GM19238 (cell line): ENCODE results near the gene DPM2.

Source experiments
- DNase-seq: peaks from one replicate; pipeline ENCODE4 v3.0.0; 2011; ENCODE audit warnings: low spot score; ENCODE audit not compliant: insufficient read length

The DPM2 gene

DNA sequence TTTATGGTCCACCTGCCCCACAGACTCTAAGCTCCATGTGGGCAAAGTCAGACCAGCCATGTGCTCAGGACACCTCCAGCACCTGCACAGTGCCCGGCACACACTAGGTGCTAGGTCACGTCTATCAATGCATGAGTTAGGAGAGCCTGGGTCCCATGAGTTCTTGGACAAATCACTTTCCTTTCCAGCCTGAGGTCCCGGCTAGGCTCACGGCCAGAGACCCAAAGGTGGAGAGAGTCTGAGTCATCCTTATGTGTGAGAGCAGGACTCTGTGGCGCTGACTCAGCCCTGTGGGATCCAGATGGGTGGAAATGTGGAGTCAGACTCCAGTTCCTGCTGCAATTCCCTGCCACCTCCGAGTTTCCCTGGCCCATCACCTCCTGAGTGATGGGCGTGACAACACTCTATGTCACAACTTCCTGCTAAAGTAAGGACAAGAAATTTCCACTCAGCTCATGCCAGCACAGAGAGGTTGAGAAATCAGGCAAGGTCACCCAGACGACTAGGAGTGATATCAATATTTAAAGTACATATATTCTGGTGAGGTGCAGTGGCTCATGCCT is 18.3 kb downstream of the DPM2 start:
- no peak for DNase-seq

DNA sequence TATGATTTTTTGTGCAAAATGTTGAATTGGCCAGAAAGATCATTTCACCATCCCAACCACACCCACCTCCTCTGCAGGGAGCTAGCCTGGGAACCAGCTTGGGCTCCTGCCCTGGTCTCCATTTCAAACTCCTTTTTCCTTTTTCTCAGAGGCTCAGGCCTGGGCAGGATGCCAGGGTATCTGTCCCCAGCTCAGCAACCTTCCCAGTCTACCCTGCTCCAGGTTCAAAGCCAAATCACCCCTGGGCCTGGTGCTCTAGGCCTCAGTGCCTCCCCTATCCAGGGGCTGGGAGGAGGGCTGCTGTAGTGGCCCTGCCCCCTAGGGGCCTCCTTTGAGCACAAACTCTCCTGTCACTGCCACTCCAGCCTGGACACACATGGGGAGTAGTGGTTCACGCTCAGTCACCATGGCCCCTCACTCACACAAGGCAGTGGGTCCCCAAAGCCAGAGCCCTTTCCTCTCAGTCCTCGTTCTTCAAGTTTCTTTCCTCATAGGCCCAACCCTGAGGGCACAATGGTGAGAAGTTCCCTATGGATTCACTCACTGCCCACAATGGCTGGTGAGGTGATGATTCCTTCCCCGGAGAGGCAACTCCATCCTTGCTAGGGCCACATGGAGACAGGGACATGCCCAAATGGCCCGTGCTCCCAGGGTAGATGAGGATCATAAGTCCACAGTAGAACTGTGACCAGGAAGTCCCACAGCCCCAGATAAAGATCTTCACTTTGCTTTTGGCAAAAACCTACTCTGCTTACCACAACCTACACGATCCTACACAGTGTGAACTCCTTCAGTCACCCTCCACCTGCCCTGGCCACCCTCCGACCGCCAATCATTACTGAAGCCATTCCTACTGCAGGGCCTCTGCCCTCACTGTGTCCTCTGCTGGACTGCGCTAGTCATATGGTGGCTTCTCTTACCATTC is 19.2 kb downstream of the DPM2 start:
- no peak for DNase-seq

DNA sequence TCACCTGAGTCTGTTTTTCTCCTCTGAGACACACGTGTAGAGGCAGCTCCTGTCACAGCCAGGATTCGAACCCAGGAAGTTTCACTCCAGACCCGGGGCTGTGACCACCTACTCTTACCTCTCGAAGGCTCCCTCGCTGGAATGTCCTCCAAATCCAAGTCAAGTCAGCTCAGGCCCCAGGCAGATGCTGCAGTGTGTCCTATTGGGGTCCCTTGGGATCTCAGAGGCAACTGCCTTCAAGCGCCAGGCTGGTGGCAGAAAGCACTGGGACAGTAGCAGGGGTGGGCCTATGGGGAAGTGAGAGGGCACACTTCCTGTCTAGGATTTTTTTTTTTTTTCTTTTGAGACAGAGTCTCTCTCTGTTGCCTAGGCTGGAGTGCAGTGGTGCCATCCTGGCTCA is 20.1 kb downstream of the DPM2 start:
- DNase-seq = no peak

DNA sequence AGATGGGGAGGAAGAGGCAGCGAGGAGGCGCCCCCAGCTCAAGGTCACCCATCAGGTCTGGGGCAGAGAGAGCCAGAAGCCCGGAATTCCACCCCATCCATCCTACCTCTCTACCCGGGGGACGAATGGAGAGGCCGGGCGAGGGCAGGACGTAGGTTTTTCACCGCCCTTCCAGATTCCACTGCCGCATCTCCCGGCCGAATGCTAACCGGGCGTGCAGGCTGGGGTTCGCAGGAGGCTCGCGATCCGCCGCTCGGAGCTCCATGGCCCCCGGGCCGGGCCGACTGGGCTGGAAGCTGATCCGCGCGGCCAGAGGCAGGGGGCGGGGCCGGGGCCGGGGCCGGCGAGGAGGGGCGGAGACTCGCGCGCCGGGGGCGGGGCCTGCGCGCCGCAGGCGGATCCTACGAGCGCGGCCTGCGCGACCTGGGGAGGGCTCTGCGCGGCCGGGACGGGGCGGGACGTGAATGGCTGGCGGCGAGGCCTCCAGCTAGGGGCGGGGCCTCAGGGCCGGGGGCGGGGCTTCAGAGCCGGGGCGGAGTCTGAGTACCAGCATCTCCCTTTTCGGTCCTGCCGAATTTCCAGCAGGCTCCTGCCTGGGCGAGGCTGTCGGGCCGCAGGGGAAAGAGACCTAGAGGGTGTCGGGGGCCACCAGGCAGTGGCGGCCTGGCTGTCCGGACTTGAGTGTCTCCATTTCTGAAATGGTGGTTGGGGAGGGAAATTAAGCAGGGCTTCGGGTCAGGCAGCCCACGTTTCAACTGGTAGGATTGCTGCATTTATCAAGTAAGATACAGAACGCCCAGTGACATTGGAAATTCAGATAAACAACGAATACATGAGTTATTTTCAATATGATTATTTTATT is 20.7 kb downstream of the DPM2 start, which contains the start of gene ST6GALNAC4:
Gene ST6GALNAC4 (minus strand): TSS at position 322 of the 862 bp plus-strand sequence. CDS start 622 bp downstream, outside the sequence.
- peak; percentile 94 for DNase-seq

DNA sequence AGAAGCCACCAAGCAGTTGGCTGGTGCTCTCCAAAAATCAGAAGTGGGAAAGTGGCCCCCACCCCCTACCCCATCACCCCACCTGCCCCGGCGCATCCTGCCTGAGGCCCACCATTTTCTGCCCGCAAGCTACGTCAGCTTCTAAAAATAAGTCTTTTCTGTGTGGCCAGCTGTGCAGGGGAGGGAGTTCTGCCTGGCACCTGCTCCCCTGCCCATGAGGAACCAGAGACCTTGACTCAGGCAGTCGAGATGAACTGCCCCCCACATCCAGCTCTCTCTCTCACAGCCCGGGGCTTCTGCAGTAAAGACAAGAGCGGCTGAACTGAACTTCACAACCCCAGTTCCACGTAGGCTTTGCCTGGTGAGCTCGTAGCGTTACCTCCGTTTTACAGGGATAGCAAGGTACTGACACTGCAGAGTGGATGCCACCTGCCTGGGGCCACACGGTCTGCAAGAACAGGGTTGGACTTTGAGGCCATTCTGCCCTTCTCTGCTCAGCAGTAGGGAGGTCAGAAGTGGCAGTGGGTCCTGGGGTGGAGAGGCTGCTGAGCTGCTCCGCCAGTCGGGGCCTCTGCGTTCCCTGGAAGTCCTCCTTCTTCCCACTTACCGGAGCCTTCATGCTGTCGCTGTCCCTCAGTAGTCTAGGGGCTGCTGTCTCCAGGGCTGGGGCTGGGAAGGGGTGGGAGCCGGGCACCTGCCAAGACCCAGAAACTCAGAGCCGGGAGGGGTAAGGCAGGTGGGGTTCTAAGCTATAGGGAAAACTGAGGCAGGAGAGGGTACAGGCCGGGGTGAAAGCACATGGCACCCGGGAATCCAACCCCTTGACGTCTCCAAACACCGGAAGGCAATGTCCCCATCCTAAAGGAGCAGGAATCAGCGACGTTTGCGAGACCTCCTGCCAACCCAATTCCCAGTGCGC is 21.6 kb downstream of the DPM2 start:
- peak; percentile 64 for DNase-seq

DNA sequence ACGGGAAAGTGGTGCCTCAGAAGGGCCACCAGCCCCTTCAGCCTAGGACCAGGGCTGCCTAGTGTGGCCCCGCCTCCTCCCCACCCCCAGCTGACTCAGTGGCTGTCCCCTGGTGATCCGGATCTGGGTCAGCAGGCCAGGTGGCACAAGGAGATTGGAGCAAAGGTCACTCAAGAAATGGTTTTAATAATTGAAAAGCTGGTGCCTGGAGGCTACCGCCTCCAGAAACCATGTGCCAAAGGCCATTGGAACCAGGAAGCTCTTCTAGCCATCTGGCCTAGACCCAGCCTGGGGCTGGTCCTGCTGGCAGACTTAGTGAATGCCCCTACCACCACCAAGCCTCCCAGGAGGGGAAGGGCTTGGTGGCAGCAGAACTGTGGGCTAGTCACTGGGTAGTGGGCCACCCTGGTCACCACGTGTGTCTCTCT is 22.3 kb downstream of the DPM2 start:
- DNase-seq = no peak

DNA sequence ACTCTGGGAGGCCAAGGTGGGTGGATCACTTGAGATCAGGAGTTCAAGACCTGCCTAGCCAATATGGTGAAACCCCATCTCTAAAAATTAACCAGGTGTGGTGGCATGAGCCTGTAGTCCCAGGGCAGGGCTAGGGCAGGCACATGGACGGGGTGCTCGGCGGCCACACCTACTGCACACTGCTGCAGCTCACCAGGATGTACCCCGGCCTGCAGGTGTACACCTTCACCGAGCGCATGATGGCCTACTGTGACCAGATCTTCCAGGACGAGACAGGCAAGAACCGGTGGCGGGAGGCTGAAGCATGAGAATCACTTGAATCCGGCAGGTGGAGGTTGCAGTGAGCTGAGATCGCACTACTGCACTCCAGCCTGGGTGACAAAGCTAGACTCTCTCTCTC is 24.0 kb downstream of the DPM2 start:
- DNase-seq = no peak

DNA sequence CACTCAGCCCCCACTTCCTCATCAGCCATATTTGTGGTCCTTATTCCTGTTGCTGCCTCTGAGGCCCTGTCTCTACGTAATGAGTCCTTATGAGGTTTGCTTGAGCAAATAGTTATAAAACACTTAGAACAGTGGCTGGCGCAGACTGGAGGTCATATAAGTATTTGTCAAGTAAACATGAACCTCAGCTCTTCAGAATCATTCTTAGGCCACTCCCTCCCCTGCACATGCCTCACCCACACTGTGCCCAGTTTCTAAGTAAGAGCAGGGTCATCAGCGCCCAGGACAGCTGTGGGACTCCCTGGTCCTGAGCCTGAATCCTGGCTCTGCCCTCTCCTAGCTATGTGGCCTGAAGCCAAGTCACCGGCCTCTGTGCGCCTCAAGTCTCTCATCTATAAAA is 24.8 kb downstream of the DPM2 start:
- no peak for DNase-seq

DNA sequence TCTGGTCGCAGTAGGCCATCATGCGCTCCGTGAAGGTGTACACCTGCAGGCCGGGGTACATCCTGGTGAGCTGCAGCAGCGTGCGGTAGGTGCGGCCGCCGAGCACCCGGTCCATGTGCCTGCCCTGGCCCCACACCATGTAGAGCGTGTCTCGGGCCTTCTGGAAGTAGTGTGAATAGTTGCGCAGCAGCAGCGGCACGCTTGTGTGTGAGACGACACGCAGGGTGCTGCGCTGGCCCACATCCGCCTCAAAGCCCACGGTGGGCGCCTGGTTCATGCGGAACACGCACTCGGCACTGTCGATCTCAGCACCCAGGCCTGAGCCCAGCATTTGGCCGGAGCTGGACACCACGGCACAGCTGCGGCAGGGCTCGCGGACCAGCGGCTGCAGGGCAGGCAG is 25.4 kb downstream of the DPM2 start:
- DNase-seq = no peak

DNA sequence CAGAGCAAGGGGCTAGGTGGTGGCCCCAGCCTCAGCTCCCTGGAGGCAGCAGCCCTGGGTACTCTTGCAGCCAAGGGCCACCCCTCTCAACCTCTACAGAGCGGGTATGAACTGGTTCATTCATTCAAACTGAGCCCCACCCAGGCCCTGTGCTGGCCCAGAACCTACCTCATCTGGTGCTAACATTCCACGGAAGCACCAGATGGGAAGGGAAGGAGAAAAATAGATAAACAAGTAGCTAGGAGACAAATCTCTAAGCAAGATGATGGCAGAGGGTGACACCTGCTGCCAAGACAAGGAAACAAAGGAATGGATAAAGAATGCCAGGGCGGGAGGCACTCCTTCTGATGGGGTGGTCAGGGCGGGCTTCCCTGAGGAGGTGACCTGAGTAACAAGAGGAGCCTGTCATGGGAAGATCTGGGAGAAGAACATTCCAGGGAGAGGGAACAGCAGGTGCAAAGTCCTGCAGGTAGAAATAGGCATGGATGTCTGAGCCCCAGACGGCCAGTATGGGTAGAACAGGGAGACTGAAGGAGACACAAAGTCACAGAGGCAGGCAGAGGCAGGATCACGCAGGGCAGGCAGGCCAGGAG is 26.9 kb downstream of the DPM2 start:
- no peak for DNase-seq

DNA sequence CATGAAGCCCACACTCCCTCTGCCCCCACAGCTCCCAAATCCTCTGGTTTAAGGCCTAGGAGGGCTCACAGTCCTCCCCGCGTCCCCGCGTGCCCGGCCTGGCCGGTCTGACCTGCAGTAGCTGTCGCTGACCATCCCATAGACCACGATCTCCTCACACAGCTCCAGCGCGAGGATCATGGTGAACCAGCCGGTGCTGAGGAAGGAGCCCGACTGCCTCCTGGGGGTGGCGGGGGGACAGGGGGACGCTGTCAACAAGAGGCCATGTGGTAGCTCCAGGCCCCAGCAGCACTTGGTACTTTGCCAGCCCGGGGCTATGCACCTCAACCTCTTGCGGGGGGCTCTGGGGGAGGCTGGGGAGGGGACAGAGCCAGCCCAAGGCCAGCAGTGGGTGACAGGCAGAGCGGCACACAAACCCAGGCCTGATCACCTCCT is 27.8 kb downstream of the DPM2 start:
- DNase-seq = no peak

DNA sequence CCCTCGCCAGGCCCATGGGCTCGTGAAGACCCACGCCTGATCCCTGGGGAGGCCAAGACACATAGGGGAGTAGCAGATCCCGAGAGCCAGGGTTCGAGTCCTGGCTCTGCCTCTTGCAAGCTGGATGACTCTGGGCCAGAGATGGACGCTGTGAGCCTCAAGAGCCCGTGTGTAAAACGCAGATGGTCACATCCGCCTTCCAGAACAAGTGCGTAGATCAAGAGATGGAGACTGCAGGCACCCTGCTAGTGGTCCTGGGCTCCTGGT is 29.1 kb downstream of the DPM2 start:
- DNase-seq = no peak

DNA sequence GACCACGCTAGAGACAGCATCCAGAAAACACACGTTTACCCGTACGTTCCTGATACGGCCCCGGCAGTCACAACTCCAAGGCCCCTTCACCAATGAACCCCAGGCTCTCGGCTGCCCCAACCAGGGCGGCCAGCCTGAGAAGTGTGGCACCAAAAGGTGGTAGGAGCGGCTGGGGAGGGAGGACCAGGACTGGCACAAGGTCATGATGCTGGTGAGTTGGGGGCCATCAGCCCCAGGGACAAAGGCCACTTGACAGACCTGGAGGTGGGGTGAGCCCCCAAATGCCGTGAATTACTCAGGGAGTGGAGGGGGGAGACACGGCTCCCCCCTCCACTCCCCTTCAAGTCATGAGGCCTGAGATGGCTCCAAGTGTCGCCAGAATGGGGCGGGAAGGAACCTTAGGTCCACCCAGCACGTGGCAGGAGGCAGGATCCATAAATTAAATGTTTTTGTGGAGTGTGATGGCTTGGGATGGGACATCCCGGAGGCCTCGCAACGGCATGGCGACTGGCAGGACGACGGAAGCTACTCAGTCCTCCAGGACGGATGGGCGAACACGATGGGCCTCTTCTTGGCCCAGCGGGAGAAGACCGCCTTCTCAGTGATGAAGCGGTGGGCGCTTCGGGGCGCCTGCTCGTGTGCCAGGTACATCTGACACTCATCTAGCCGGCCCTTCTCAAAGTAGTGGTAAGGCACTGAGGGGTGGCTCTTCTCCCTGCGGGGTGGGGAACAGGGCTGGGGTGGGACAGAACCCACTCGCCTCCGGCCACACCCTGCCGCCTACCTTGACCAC is 29.6 kb downstream of the DPM2 start:
- no peak for DNase-seq

DNA sequence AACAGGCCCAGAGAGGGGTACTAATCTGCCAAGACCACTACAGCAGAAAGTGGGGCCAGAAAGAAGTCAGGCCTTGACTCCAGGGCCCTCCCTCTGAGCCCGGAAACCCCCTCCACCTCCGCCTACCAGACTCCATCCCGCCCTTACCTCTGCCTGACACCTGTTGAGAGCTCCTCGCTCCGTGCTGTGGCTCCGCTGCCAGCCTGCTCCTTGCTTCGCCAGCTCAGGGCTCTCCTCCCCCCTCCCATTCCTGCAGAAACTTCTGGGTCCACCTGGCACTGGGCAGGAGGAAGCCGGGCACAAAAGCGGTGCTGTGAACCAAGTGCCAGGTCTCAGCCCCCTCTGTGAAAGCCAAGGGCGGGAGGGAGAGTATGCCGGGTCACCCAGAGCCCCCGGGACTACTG is 31.9 kb downstream of the DPM2 start:
- no peak for DNase-seq

DNA sequence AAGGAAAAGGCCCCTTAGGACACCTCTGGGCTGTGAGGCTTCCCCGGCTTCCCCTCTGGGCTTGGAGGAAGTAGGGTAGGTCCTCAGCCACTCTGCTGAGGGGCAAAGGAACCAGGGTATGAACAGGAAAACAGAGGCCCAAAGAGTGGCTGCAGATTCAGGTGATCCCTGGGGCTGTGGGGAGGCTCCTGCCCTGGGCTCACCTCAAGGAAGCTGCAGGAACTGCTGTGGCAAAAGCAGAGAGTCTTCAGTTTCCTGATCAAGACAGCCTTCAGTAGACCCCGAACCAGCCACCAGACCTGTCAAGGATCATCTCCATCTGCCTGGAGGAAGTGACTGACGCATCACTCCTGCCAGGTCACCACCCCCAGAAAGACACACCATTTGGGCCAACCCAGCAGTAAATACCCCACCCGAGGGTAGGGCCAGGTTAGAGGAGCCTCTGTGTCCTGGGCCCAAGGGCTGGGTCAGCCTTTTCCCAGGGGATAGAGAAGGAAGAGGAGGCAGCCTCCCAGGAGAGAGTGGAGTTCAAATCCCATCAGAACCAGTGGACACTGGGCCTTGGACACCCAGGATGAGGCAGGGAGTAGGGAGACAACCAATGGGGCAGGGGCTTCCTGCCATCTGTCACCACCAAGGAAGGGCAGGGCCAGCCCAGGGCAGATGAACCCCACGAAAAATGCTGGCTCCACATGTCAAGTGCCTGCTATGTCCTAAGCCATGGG is 32.5 kb downstream of the DPM2 start:
- DNase-seq = no peak

DNA sequence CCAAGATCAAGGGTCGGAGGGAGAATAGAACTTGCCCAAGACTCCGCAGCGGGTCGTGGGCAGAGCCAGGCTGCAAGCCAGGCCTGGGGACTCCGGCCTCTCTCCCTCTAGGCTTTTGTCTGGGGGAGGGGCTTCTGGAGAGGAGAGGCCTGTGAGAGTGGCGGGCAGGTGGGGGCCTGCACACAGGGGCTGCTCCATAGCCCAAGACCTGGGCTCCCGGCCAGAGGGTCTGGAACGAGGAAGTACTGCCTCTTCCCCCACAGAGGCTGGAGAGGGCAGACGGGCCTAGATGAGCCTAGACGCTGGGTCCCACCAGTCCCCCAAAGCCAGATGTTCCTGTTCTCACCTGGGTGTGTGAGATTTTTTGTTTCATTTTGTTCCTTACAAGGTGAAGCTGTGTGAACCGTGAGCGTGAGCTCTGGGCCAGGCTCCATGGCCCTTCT is 33.1 kb downstream of the DPM2 start:
- no peak for DNase-seq

DNA sequence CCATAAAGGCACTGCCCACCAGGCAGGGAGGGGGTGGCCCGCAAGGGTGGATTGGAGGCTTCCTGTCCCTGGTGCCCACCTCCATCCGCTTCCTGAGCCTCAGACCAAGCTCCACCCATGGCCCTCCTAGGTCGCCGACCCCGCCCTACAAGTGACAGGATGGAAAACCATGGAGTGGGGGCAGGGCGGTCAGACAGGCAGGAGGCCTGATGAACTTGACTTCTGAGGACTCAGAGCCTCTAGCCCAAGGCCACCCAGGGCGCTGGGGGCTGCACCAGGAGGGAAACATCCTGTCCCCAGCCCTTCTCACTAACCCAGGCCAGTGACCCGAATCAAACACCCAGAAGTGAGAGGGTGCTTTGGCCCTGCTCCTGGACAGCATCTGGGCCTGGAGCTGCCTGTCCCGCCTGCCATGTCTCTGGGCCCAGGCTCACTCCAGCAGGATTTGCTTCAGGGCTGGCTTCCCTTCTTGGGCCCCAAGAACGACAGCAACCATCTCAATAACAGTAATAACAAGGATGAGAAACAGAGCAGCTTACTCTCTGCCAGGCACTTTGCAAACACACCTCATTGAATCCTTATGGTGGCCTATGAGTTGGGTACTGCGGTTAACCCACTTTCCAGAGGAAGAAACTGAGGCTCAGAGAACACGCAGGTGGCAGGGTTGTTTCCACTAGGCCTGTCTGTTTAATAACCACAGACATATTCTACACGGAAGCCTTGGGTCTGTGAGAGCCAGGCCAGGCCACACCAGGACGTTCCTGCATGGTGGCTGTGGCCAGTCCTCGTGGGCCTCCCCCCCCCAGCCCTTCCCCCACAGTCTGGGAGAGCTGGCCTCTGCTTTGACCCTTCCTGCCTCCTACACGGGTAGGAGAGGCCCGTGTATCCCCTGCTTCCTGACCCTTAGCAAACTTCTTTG is 33.8 kb downstream of the DPM2 start:
- peak; percentile 55 for DNase-seq
